GM23338 (cell line): ENCODE data around the gene KCNIP3.

Source experiments
- CREB1 ChIP-seq: fragments of 250-450 bp; sonication (Bioruptor Pico); IDR thresholded peaks from 2 replicates; pipeline ENCODE4 v1.5.0; 2020; ENCODE audit warnings: low read depth, mild to moderate bottlenecking, moderate library complexity
- ETS1 ChIP-seq: IDR thresholded peaks from 2 replicates; pipeline ENCODE4 v1.6.1; 2016; ENCODE audit warnings: antibody characterized with exemption
- EZH2 ChIP-seq: fragments of 200-600 bp; sonication (generic); IDR thresholded peaks from one replicate; pipeline ENCODE4 v1.8.0; 2017; ENCODE audit warnings: antibody characterized with exemption, mild to moderate bottlenecking, low read depth; ENCODE audit not compliant: unreplicated experiment
- EZH2phosphoT487 ChIP-seq: fragments of 200-600 bp; sonication (generic); IDR thresholded peaks from one replicate; pipeline ENCODE4 v1.8.1; 2018; ENCODE audit warnings: antibody characterized with exemption; ENCODE audit not compliant: unreplicated experiment
- JUNB ChIP-seq: IDR thresholded peaks from one replicate; pipeline ENCODE4 v1.6.1; 2016; ENCODE audit warnings: antibody characterized with exemption; ENCODE audit not compliant: unreplicated experiment
- NANOG ChIP-seq: IDR thresholded peaks from 2 replicates; pipeline ENCODE4 v1.6.1; 2016; ENCODE audit warnings: antibody characterized with exemption, borderline replicate concordance
- POLR2AphosphoS5 ChIP-seq: IDR thresholded peaks from 2 replicates; pipeline ENCODE4 v1.6.1; 2016; ENCODE audit warnings: antibody characterized with exemption, low read depth
- STAT1 ChIP-seq: IDR thresholded peaks from one replicate; pipeline ENCODE4 v1.6.1; 2016; ENCODE audit warnings: antibody characterized with exemption; ENCODE audit not compliant: unreplicated experiment
- ZNF114 ChIP-seq: fragments of 250-450 bp; sonication (Bioruptor Pico); IDR thresholded peaks from 2 replicates; pipeline ENCODE4 v1.5.0; 2020; ENCODE audit warnings: mild to moderate bottlenecking, moderate library complexity
- ZNF331 ChIP-seq: fragments of 250-450 bp; sonication (Bioruptor Pico); IDR thresholded peaks from 2 replicates; pipeline ENCODE4 v1.5.0; 2020; ENCODE audit warnings: low read depth, mild to moderate bottlenecking, moderate library complexity
- TF ChIP-seq, protein P1 (sequence below), 2 experiments: fragments of 200-600 bp in 1 of 2; sonication (generic) in 1 of 2; conservative IDR thresholded peaks; 2 replicates each; pipeline versions ENCODE4 v1.5.1 to v1.6.1; 2016 to 2017; ENCODE audit warnings: antibody characterized with exemption in 2 of 2, low read depth in 2 of 2, mild to moderate bottlenecking in 2 of 2, moderate library complexity in 1 of 2
- TF ChIP-seq, protein P2 (sequence below): fragments of 250-450 bp; sonication (Bioruptor Pico); IDR thresholded peaks from 2 replicates; pipeline ENCODE4 v1.5.0; 2020; ENCODE audit warnings: mild to moderate bottlenecking, moderate library complexity
- TF ChIP-seq, protein P3 (sequence below): IDR thresholded peaks from one replicate; pipeline ENCODE4 v1.6.1; 2018; ENCODE audit warnings: antibody characterized with exemption; ENCODE audit not compliant: unreplicated experiment

GRCh38 chr2:95352310-95353054 is 55.3 kb downstream of the KCNIP3 start:
- TF ChIP-seq, protein P1, sequence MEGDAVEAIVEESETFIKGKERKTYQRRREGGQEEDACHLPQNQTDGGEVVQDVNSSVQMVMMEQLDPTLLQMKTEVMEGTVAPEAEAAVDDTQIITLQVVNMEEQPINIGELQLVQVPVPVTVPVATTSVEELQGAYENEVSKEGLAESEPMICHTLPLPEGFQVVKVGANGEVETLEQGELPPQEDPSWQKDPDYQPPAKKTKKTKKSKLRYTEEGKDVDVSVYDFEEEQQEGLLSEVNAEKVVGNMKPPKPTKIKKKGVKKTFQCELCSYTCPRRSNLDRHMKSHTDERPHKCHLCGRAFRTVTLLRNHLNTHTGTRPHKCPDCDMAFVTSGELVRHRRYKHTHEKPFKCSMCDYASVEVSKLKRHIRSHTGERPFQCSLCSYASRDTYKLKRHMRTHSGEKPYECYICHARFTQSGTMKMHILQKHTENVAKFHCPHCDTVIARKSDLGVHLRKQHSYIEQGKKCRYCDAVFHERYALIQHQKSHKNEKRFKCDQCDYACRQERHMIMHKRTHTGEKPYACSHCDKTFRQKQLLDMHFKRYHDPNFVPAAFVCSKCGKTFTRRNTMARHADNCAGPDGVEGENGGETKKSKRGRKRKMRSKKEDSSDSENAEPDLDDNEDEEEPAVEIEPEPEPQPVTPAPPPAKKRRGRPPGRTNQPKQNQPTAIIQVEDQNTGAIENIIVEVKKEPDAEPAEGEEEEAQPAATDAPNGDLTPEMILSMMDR (conservative IDR thresholded peaks at IDR 0.05; ENCODE audit: low read depth in 2 of 2), result no peak
- TF ChIP-seq ETS1, result no peak
- TF ChIP-seq CREB1, result no peak
- no peak for TF ChIP-seq NANOG
- TF ChIP-seq EZH2, result no peak
- TF ChIP-seq EZH2phosphoT487, result no peak
- no peak for TF ChIP-seq POLR2AphosphoS5
- TF ChIP-seq, protein P2, sequence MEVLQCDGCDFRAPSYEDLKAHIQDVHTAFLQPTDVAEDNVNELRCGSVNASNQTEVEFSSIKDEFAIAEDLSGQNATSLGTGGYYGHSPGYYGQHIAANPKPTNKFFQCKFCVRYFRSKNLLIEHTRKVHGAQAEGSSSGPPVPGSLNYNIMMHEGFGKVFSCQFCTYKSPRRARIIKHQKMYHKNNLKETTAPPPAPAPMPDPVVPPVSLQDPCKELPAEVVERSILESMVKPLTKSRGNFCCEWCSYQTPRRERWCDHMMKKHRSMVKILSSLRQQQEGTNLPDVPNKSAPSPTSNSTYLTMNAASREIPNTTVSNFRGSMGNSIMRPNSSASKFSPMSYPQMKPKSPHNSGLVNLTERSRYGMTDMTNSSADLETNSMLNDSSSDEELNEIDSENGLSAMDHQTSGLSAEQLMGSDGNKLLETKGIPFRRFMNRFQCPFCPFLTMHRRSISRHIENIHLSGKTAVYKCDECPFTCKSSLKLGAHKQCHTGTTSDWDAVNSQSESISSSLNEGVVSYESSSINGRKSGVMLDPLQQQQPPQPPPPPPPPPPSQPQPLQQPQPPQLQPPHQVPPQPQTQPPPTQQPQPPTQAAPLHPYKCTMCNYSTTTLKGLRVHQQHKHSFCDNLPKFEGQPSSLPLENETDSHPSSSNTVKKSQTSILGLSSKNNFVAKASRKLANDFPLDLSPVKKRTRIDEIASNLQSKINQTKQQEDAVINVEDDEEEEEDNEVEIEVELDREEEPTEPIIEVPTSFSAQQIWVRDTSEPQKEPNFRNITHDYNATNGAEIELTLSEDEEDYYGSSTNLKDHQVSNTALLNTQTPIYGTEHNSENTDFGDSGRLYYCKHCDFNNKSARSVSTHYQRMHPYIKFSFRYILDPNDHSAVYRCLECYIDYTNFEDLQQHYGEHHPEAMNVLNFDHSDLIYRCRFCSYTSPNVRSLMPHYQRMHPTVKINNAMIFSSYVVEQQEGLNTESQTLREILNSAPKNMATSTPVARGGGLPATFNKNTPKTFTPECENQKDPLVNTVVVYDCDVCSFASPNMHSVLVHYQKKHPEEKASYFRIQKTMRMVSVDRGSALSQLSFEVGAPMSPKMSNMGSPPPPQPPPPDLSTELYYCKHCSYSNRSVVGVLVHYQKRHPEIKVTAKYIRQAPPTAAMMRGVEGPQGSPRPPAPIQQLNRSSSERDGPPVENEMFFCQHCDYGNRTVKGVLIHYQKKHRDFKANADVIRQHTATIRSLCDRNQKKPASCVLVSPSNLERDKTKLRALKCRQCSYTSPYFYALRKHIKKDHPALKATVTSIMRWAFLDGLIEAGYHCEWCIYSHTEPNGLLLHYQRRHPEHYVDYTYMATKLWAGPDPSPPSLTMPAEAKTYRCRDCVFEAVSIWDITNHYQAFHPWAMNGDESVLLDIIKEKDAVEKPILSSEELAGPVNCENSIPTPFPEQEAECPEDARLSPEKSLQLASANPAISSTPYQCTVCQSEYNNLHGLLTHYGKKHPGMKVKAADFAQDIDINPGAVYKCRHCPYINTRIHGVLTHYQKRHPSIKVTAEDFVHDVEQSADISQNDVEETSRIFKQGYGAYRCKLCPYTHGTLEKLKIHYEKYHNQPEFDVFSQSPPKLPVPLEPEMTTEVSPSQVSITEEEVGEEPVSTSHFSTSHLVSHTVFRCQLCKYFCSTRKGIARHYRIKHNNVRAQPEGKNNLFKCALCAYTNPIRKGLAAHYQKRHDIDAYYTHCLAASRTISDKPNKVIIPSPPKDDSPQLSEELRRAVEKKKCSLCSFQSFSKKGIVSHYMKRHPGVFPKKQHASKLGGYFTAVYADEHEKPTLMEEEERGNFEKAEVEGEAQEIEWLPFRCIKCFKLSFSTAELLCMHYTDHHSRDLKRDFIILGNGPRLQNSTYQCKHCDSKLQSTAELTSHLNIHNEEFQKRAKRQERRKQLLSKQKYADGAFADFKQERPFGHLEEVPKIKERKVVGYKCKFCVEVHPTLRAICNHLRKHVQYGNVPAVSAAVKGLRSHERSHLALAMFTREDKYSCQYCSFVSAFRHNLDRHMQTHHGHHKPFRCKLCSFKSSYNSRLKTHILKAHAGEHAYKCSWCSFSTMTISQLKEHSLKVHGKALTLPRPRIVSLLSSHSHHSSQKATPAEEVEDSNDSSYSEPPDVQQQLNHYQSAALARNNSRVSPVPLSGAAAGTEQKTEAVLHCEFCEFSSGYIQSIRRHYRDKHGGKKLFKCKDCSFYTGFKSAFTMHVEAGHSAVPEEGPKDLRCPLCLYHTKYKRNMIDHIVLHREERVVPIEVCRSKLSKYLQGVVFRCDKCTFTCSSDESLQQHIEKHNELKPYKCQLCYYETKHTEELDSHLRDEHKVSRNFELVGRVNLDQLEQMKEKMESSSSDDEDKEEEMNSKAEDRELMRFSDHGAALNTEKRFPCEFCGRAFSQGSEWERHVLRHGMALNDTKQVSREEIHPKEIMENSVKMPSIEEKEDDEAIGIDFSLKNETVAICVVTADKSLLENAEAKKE, result no peak
- no peak for TF ChIP-seq STAT1
- TF ChIP-seq, protein P3, sequence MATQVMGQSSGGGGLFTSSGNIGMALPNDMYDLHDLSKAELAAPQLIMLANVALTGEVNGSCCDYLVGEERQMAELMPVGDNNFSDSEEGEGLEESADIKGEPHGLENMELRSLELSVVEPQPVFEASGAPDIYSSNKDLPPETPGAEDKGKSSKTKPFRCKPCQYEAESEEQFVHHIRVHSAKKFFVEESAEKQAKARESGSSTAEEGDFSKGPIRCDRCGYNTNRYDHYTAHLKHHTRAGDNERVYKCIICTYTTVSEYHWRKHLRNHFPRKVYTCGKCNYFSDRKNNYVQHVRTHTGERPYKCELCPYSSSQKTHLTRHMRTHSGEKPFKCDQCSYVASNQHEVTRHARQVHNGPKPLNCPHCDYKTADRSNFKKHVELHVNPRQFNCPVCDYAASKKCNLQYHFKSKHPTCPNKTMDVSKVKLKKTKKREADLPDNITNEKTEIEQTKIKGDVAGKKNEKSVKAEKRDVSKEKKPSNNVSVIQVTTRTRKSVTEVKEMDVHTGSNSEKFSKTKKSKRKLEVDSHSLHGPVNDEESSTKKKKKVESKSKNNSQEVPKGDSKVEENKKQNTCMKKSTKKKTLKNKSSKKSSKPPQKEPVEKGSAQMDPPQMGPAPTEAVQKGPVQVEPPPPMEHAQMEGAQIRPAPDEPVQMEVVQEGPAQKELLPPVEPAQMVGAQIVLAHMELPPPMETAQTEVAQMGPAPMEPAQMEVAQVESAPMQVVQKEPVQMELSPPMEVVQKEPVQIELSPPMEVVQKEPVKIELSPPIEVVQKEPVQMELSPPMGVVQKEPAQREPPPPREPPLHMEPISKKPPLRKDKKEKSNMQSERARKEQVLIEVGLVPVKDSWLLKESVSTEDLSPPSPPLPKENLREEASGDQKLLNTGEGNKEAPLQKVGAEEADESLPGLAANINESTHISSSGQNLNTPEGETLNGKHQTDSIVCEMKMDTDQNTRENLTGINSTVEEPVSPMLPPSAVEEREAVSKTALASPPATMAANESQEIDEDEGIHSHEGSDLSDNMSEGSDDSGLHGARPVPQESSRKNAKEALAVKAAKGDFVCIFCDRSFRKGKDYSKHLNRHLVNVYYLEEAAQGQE, result no peak
- TF ChIP-seq JUNB, result no peak
- no peak for TF ChIP-seq ZNF114 (CRISPR knock-in tag)
- TF ChIP-seq ZNF331 (CRISPR knock-in tag), result no peak
